ENCODE measurements around the gene SNCA. TPM values are rescaled to one million over a fixed set of nuclear protein-coding genes. Genes with fewer than 3 reads are reported as not detected.

Gene SNCA
- total RNA-seq, 1 experiment from 2014 or later, result 3.1 TPM

GRCh38 chr4:89805297-89805696, 31.7 kb downstream of the SNCA start:
- CTCF ChIA-PET, result no interaction called here
- Histone ChIP-seq H3K27me3 (replicated peaks; ENCODE audit: insufficient read depth, low read depth, low read length, poor library complexity) (no peaks in the 10 kb centered on the region), H3K9me3 (ENCODE audit: low read depth, low read length, poor library complexity, severe bottlenecking) (no peaks in the 10 kb centered on the region), H3K4me1 (ENCODE audit: insufficient read depth, low read length, poor library complexity, severe bottlenecking) (no peaks in the 10 kb centered on the region), H3K4me3 (ENCODE audit: low read depth, low read length, poor library complexity, severe bottlenecking) (no peak overlapping the region), H3K27ac (ENCODE audit: low read depth, low read length, poor library complexity, severe bottlenecking) (no peak overlapping the region), H3K36me3 (ENCODE audit: insufficient read depth, low read length, poor library complexity, severe bottlenecking) (no peaks in the 10 kb centered on the region)
- intact Hi-C loops (cut with micrococcal nuclease; ENCODE audit: unreplicated experiment), result no loop called here
- no peak for TF ChIP-seq EZH2 (IDR thresholded peaks at IDR 0.05; ENCODE audit: borderline replicate concordance, low read depth, low read length, poor library complexity, severe bottlenecking)
- TF ChIP-seq, protein P1, sequence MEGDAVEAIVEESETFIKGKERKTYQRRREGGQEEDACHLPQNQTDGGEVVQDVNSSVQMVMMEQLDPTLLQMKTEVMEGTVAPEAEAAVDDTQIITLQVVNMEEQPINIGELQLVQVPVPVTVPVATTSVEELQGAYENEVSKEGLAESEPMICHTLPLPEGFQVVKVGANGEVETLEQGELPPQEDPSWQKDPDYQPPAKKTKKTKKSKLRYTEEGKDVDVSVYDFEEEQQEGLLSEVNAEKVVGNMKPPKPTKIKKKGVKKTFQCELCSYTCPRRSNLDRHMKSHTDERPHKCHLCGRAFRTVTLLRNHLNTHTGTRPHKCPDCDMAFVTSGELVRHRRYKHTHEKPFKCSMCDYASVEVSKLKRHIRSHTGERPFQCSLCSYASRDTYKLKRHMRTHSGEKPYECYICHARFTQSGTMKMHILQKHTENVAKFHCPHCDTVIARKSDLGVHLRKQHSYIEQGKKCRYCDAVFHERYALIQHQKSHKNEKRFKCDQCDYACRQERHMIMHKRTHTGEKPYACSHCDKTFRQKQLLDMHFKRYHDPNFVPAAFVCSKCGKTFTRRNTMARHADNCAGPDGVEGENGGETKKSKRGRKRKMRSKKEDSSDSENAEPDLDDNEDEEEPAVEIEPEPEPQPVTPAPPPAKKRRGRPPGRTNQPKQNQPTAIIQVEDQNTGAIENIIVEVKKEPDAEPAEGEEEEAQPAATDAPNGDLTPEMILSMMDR (conservative IDR thresholded peaks at IDR 0.05; ENCODE audit: low read depth, low read length), result no peak
- POLR2A ChIA-PET (ENCODE audit: low non-redundant PET), result no interaction called here
- BruUV-seq (replicated peaks), result no TSS peak
- no peak for DNase-seq (ENCODE audit: low spot score)

DNA sequence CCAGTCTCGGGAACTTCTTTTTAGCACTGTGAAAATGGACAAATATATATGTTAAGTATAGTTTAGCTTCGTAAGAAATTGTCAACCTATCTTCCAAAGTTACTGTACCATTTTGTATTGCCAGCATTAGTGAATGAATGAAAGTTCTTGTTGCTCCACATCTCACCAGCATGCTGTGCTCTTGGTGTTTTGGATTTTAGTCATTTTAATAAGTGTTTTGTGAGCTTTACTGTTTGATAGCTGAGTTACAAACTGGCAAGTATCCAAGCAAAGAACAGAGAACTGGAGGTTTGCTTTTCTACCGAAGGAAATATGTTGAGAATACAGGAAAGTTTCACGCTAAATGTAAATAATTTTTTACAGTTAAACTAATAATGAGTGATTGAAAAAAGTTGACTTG, 33.0 kb downstream of the SNCA start:
- CTCF ChIA-PET, result no interaction called here
- TF ChIP-seq EZH2 (IDR thresholded peaks at IDR 0.05; ENCODE audit: borderline replicate concordance, low read depth, low read length, poor library complexity, severe bottlenecking), result no peak
- TF ChIP-seq, protein P1 (conservative IDR thresholded peaks at IDR 0.05; ENCODE audit: low read depth, low read length), result no peak
- Histone ChIP-seq H3K4me1 (ENCODE audit: insufficient read depth, low read length, poor library complexity, severe bottlenecking) (no peaks in the 10 kb centered on the region), H3K36me3 (ENCODE audit: insufficient read depth, low read length, poor library complexity, severe bottlenecking) (no peaks in the 10 kb centered on the region), H3K4me3 (ENCODE audit: low read depth, low read length, poor library complexity, severe bottlenecking) (no peak overlapping the region), H3K27me3 (replicated peaks; ENCODE audit: insufficient read depth, low read depth, low read length, poor library complexity) (no peaks in the 10 kb centered on the region), H3K27ac (ENCODE audit: low read depth, low read length, poor library complexity, severe bottlenecking) (no peak overlapping the region), H3K9me3 (ENCODE audit: low read depth, low read length, poor library complexity, severe bottlenecking) (no peaks in the 10 kb centered on the region)
- DNase-seq (ENCODE audit: low spot score), result no peak
- BruUV-seq (replicated peaks), result no TSS peak
- intact Hi-C loops (cut with micrococcal nuclease; ENCODE audit: unreplicated experiment), result no loop called here
- POLR2A ChIA-PET (ENCODE audit: low non-redundant PET), result no interaction called here

DNA sequence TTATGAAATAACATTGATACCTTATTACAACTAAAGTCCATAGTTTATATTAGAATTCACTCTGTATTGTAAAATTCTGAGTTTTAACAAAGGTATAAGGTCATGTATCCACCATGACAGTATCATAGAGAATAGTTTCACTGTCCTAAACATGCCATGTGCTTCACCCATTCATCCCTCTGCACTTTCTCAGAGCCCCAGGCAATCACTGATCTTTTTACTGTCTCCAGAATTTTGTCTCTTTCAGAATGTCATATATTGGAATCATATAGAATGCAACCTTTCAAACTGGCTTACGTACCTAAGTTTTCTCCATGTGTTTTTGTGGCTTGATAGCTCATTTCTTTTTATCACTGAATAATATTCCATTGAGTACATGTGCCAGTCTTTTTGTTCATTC, 33.9 kb downstream of the SNCA start:
- Histone ChIP-seq H3K4me3 (ENCODE audit: low read depth, low read length, poor library complexity, severe bottlenecking) (no peak overlapping the region), H3K27ac (ENCODE audit: low read depth, low read length, poor library complexity, severe bottlenecking) (no peak overlapping the region), H3K27me3 (replicated peaks; ENCODE audit: insufficient read depth, low read depth, low read length, poor library complexity) (no peaks in the 10 kb centered on the region), H3K36me3 (ENCODE audit: insufficient read depth, low read length, poor library complexity, severe bottlenecking) (no peaks in the 10 kb centered on the region), H3K9me3 (ENCODE audit: low read depth, low read length, poor library complexity, severe bottlenecking) (no peaks in the 10 kb centered on the region), H3K4me1 (ENCODE audit: insufficient read depth, low read length, poor library complexity, severe bottlenecking) (no peaks in the 10 kb centered on the region)
- no TSS peak for BruUV-seq (replicated peaks)
- TF ChIP-seq, protein P1 (conservative IDR thresholded peaks at IDR 0.05; ENCODE audit: low read depth, low read length), result no peak
- TF ChIP-seq EZH2 (IDR thresholded peaks at IDR 0.05; ENCODE audit: borderline replicate concordance, low read depth, low read length, poor library complexity, severe bottlenecking), result no peak
- DNase-seq (ENCODE audit: low spot score), result no peak
- CTCF ChIA-PET, result no interaction called here
- intact Hi-C loops (cut with micrococcal nuclease; ENCODE audit: unreplicated experiment), result no loop called here
- POLR2A ChIA-PET (ENCODE audit: low non-redundant PET), result no interaction called here

Measured in A673 (cell line).